Ovary (tissue), 3 donors: ENCODE data around the gene C19orf53.

Source experiments
- CTCF ChIP-seq, 3 donors: fragments of 450-650 bp in 2 of 3; fragments of 200-600 bp in 1 of 3; IDR thresholded peaks; one replicate each; pipeline versions ENCODE4 v1.5.1 to v1.8.0; 2016 to 2022; ENCODE audit warnings: antibody characterized with exemption in 3 of 3, mild to moderate bottlenecking in 1 of 3
- EP300 ChIP-seq: sonication (generic); formaldehyde crosslinking; IDR thresholded peaks from one replicate; pipeline ENCODE4 v1.6.1; 2017; ENCODE audit warnings: antibody characterized with exemption
- POLR2A ChIP-seq: fragments of 450-650 bp; IDR thresholded peaks from one replicate; pipeline ENCODE4 v1.6.1; 2017; ENCODE audit warnings: antibody characterized with exemption, mild to moderate bottlenecking, moderate library complexity
- donor health status: DM: no; HTN: no; CAD: no.

- no peak for TF ChIP-seq CTCF (IDR thresholded peaks at IDR 0.05)
- TF ChIP-seq EP300: no peak
- TF ChIP-seq POLR2A: no peak
Measured at GRCh38 chr19:13768510-13768909, 5.7 kb upstream of the C19orf53 start.
